HEK293 (cell line): ENCODE data around the gene EPHA4.

Experiments used
- CTCF ChIA-PET: fragments of 350-600 bp; formaldehyde crosslinking; extraction: SDS; loops from one replicate; lab custom pipeline; 2021; ENCODE audit warnings: antibody characterized with exemption; lab: Yijun Ruan, JAX
- POLR2A ChIA-PET: fragments of 300-600 bp; formaldehyde crosslinking; extraction: SDS; loops from one replicate; lab custom pipeline; 2020; ENCODE audit warnings: antibody characterized with exemption, inconsistent platforms; lab: Yijun Ruan, JAX
- H3K27ac ChIP-seq: fragments of 200-500 bp; sonication (Bioruptor generic); 2 replicates; pipeline ENCODE4 v1.5.1; 2014; ENCODE audit warnings: low read depth, low read length, control low read depth, inconsistent platforms; ENCODE audit errors: extremely low read depth
- H3K36me3 ChIP-seq, 2 experiments: fragments of 200-500 bp in 1 of 2; sonication (Bioruptor generic) in 1 of 2; 1 replicate in 1 of 2; 2 replicates in 1 of 2; pipeline ENCODE4 v1.5.1; 2014 to 2017; ENCODE audit warnings: inconsistent platforms in 2 of 2, low read length in 2 of 2; ENCODE audit not compliant: control insufficient read depth in 2 of 2, insufficient read depth in 1 of 2
- H3K4me1 ChIP-seq: fragments of 200-500 bp; sonication (Bioruptor generic); 2 replicates; pipeline ENCODE4 v1.5.1; 2014; ENCODE audit warnings: mild to moderate bottlenecking, low read length, inconsistent platforms; ENCODE audit not compliant: control insufficient read depth, insufficient read depth
- H3K4me3 ChIP-seq: 2 replicates; pipeline ENCODE4 v1.5.1; 2011; ENCODE audit warnings: low read depth, mild to moderate bottlenecking, control low read depth, low read length, moderate library complexity
- H3K9me3 ChIP-seq: fragments of 200-500 bp; sonication (Bioruptor generic); 2 replicates; pipeline ENCODE4 v1.5.1; 2014; ENCODE audit warnings: low read depth, low read length, inconsistent platforms; ENCODE audit not compliant: control insufficient read depth, insufficient read depth
- FEZF1 ChIP-seq: fragments of 450-650 bp; formaldehyde crosslinking; IDR thresholded peaks from 2 replicates; pipeline ENCODE4 v1.5.1; 2016; ENCODE audit warnings: missing biosample characterization, missing genetic modification characterization
- GLIS2 ChIP-seq: fragments of 450-650 bp; formaldehyde crosslinking; IDR thresholded peaks from 2 replicates; pipeline ENCODE4 v1.5.1; 2016; ENCODE audit warnings: missing biosample characterization, missing genetic modification characterization
- IKZF3 ChIP-seq: fragments of 450-650 bp; IDR thresholded peaks from 2 replicates; pipeline ENCODE4 v1.5.0; 2018; ENCODE audit warnings: missing biosample characterization, mild to moderate bottlenecking, missing genetic modification characterization, moderate library complexity
- OVOL3 ChIP-seq: fragments of 450-650 bp; formaldehyde crosslinking; IDR thresholded peaks from 2 replicates; pipeline ENCODE4 v1.5.1; 2016; ENCODE audit warnings: missing biosample characterization, missing genetic modification characterization
- ZBTB8A ChIP-seq: fragments of 450-650 bp; formaldehyde crosslinking; IDR thresholded peaks from 2 replicates; pipeline ENCODE4 v1.5.1; 2016; ENCODE audit warnings: missing biosample characterization, missing genetic modification characterization
- ZFHX2 ChIP-seq: fragments of 450-650 bp; formaldehyde crosslinking; conservative IDR thresholded peaks from 2 replicates; pipeline ENCODE4 v1.5.1; 2016; ENCODE audit warnings: missing biosample characterization, missing genetic modification characterization
- ZFP41 ChIP-seq: fragments of 450-650 bp; formaldehyde crosslinking; IDR thresholded peaks from 2 replicates; pipeline ENCODE4 v1.5.1; 2016; ENCODE audit warnings: missing biosample characterization, missing genetic modification characterization, borderline replicate concordance
- ZNF214 ChIP-seq: fragments of 450-650 bp; formaldehyde crosslinking; IDR thresholded peaks from 2 replicates; pipeline ENCODE4 v1.5.1; 2017; ENCODE audit warnings: missing biosample characterization, mild to moderate bottlenecking, missing genetic modification characterization, borderline replicate concordance
- ZNF221 ChIP-seq: fragments of 450-650 bp; formaldehyde crosslinking; IDR thresholded peaks from 2 replicates; pipeline ENCODE4 v1.5.1; 2017; ENCODE audit warnings: missing biosample characterization, missing genetic modification characterization, borderline replicate concordance
- ZNF335 ChIP-seq: fragments of 450-650 bp; formaldehyde crosslinking; conservative IDR thresholded peaks from 2 replicates; pipeline ENCODE4 v1.5.1; 2016; ENCODE audit warnings: missing biosample characterization, missing genetic modification characterization
- ZNF350 ChIP-seq: fragments of 450-650 bp; formaldehyde crosslinking; IDR thresholded peaks from 2 replicates; pipeline ENCODE4 v1.5.0; 2017; ENCODE audit warnings: missing biosample characterization, mild to moderate bottlenecking, missing genetic modification characterization
- ZNF521 ChIP-seq: fragments of 450-650 bp; formaldehyde crosslinking; IDR thresholded peaks from 2 replicates; pipeline ENCODE4 v1.5.1; 2017; ENCODE audit warnings: missing biosample characterization, mild to moderate bottlenecking, missing genetic modification characterization
- ZNF621 ChIP-seq: fragments of 450-650 bp; formaldehyde crosslinking; IDR thresholded peaks from 2 replicates; pipeline ENCODE4 v1.5.1; 2017; ENCODE audit warnings: missing biosample characterization, missing genetic modification characterization
- ZNF624 ChIP-seq: fragments of 450-650 bp; formaldehyde crosslinking; IDR thresholded peaks from 2 replicates; pipeline ENCODE4 v1.5.1; 2017; ENCODE audit warnings: missing biosample characterization, missing genetic modification characterization
- ZNF707 ChIP-seq: fragments of 450-650 bp; formaldehyde crosslinking; IDR thresholded peaks from 2 replicates; pipeline ENCODE4 v1.5.1; 2016; ENCODE audit warnings: missing biosample characterization, missing genetic modification characterization
- ZXDB ChIP-seq: fragments of 450-650 bp; formaldehyde crosslinking; IDR thresholded peaks from 2 replicates; pipeline ENCODE4 v1.5.1; 2016; ENCODE audit warnings: missing biosample characterization, missing genetic modification characterization
- TF ChIP-seq, protein P1 (sequence below): fragments of 450-650 bp; formaldehyde crosslinking; IDR thresholded peaks from 2 replicates; pipeline ENCODE4 v1.5.1; 2016; ENCODE audit warnings: missing biosample characterization, missing genetic modification characterization, borderline replicate concordance
- TF ChIP-seq, protein P2 (sequence below): fragments of 450-650 bp; formaldehyde crosslinking; IDR thresholded peaks from 2 replicates; pipeline ENCODE4 v1.5.1; 2016; ENCODE audit warnings: missing biosample characterization, missing genetic modification characterization
- TF ChIP-seq, protein P3 (sequence below): fragments of 450-650 bp; formaldehyde crosslinking; IDR thresholded peaks from 2 replicates; pipeline ENCODE4 v1.5.1; 2017; ENCODE audit warnings: missing biosample characterization, missing genetic modification characterization
- TF ChIP-seq, protein P4 (sequence below): fragments of 450-650 bp; formaldehyde crosslinking; IDR thresholded peaks from 2 replicates; pipeline ENCODE4; 2016; ENCODE audit warnings: missing biosample characterization, missing genetic modification characterization
- TF ChIP-seq, protein P5 (sequence below): IDR thresholded peaks from 2 replicates; pipeline ENCODE4 v1.6.1; 2011; ENCODE audit warnings: mild to moderate bottlenecking, low read depth, low read length, borderline replicate concordance
- TF ChIP-seq, protein P6 (sequence below): fragments of 450-650 bp; formaldehyde crosslinking; IDR thresholded peaks from 2 replicates; pipeline ENCODE4 v1.5.1; 2016; ENCODE audit warnings: missing biosample characterization, missing genetic modification characterization

The EPHA4 gene

DNA sequence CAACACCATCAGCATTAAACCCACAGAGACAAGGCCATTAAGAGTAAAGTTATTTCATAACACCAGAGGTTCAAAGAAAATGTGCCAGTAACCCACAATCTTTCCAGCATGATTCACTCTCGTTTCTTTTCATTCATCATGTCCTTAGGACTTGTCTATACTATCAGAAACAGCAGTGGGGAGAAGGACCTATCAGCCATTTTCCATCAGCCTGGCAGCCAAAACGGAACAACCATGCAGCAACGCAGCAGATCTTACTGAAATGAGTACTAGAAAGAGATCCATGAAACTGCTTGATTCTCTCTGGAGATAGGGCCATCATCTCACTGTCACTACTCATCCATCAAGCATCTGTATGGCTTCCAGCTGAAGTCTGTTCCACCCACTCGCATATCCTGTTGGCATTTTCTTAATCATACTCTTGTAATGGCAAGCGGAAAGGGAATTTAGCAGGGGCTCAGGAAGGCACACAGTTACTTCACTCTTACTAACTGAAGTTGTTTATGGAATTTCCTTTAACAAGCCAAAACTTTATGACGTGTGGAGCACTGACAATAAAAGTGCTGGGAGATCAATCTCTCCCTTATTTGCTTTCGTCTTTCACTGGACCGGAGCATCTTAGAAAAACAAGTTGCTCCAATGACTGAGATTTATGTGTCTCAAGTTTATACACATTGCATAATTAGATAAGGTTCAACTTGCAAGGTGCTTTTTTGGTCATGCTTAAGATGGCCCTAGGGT lies 69.7 kb downstream of the EPHA4 start (continued):
- TF ChIP-seq, protein P1, sequence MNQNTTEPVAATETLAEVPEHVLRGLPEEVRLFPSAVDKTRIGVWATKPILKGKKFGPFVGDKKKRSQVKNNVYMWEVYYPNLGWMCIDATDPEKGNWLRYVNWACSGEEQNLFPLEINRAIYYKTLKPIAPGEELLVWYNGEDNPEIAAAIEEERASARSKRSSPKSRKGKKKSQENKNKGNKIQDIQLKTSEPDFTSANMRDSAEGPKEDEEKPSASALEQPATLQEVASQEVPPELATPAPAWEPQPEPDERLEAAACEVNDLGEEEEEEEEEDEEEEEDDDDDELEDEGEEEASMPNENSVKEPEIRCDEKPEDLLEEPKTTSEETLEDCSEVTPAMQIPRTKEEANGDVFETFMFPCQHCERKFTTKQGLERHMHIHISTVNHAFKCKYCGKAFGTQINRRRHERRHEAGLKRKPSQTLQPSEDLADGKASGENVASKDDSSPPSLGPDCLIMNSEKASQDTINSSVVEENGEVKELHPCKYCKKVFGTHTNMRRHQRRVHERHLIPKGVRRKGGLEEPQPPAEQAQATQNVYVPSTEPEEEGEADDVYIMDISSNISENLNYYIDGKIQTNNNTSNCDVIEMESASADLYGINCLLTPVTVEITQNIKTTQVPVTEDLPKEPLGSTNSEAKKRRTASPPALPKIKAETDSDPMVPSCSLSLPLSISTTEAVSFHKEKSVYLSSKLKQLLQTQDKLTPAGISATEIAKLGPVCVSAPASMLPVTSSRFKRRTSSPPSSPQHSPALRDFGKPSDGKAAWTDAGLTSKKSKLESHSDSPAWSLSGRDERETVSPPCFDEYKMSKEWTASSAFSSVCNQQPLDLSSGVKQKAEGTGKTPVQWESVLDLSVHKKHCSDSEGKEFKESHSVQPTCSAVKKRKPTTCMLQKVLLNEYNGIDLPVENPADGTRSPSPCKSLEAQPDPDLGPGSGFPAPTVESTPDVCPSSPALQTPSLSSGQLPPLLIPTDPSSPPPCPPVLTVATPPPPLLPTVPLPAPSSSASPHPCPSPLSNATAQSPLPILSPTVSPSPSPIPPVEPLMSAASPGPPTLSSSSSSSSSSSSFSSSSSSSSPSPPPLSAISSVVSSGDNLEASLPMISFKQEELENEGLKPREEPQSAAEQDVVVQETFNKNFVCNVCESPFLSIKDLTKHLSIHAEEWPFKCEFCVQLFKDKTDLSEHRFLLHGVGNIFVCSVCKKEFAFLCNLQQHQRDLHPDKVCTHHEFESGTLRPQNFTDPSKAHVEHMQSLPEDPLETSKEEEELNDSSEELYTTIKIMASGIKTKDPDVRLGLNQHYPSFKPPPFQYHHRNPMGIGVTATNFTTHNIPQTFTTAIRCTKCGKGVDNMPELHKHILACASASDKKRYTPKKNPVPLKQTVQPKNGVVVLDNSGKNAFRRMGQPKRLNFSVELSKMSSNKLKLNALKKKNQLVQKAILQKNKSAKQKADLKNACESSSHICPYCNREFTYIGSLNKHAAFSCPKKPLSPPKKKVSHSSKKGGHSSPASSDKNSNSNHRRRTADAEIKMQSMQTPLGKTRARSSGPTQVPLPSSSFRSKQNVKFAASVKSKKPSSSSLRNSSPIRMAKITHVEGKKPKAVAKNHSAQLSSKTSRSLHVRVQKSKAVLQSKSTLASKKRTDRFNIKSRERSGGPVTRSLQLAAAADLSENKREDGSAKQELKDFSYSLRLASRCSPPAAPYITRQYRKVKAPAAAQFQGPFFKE (tag by site-specific recombination): no peak
- TF ChIP-seq FEZF1 (tag by site-specific recombination): peak; percentile 94

DNA sequence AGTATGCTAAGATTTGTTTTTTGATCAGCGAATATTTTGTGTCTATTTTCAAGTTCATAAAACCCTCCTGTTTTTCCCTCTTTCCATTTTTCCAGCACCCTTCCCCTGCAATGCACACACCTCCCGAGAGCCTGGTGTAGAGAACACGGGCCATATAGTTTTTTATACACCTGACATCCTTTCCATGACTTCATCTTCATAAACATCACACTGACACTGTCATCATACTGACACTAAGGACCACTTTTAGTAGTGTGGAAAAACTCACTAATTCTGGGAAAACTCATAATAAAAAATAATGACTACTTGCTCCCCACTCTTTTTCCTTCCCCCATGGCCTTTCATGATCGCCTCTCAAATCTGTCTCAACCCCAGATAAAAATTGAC lies 70.2 kb downstream of the EPHA4 start:
- no peak overlapping the region for H3K27ac ChIP-seq
- ChIA-PET POLR2A (no interaction called here), CTCF (interaction anchor here (1.1 kb wide), 1 partner anchor 9 kb away, joined by 3 read pairs; no protein-coding TSS in a partner anchor)
- no peak overlapping the region for H3K4me3 ChIP-seq
- H3K9me3 ChIP-seq: no peaks in the 10 kb centered on the region
- TF ChIP-seq, protein P2, sequence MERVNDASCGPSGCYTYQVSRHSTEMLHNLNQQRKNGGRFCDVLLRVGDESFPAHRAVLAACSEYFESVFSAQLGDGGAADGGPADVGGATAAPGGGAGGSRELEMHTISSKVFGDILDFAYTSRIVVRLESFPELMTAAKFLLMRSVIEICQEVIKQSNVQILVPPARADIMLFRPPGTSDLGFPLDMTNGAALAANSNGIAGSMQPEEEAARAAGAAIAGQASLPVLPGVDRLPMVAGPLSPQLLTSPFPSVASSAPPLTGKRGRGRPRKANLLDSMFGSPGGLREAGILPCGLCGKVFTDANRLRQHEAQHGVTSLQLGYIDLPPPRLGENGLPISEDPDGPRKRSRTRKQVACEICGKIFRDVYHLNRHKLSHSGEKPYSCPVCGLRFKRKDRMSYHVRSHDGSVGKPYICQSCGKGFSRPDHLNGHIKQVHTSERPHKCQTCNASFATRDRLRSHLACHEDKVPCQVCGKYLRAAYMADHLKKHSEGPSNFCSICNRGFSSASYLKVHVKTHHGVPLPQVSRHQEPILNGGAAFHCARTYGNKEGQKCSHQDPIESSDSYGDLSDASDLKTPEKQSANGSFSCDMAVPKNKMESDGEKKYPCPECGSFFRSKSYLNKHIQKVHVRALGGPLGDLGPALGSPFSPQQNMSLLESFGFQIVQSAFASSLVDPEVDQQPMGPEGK (tag by site-specific recombination): no peak
- TF ChIP-seq, protein P3, sequence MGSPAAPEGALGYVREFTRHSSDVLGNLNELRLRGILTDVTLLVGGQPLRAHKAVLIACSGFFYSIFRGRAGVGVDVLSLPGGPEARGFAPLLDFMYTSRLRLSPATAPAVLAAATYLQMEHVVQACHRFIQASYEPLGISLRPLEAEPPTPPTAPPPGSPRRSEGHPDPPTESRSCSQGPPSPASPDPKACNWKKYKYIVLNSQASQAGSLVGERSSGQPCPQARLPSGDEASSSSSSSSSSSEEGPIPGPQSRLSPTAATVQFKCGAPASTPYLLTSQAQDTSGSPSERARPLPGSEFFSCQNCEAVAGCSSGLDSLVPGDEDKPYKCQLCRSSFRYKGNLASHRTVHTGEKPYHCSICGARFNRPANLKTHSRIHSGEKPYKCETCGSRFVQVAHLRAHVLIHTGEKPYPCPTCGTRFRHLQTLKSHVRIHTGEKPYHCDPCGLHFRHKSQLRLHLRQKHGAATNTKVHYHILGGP: no peak
- TF ChIP-seq ZFHX2 (tag by site-specific recombination) (no peak), ZNF335 (tag by site-specific recombination) (no peak), ZNF624 (tag by site-specific recombination) (no peak), ZXDB (no peak), ZNF707 (tag by site-specific recombination) (no peak), ZFP41 (tag by site-specific recombination) (no peak), IKZF3 (tag by site-specific recombination) (no peak), ZNF221 (no peak), GLIS2 (tag by site-specific recombination) (no peak), ZNF350 (no peak), ZNF621 (tag by site-specific recombination) (no peak), ZNF521 (tag by site-specific recombination) (no peak), ZNF214 (tag by site-specific recombination) (no peak), OVOL3 (tag by site-specific recombination) (no peak), ZBTB8A (no peak)
- TF ChIP-seq, protein P4, sequence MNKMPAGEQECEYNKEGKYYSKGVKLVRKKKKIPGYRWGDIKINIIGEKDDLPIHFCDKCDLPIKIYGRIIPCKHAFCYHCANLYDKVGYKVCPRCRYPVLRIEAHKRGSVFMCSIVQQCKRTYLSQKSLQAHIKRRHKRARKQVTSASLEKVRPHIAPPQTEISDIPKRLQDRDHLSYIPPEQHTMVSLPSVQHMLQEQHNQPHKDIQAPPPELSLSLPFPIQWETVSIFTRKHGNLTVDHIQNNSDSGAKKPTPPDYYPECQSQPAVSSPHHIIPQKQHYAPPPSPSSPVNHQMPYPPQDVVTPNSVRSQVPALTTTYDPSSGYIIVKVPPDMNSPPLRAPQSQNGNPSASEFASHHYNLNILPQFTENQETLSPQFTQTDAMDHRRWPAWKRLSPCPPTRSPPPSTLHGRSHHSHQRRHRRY: no peak
- TF ChIP-seq, protein P5, sequence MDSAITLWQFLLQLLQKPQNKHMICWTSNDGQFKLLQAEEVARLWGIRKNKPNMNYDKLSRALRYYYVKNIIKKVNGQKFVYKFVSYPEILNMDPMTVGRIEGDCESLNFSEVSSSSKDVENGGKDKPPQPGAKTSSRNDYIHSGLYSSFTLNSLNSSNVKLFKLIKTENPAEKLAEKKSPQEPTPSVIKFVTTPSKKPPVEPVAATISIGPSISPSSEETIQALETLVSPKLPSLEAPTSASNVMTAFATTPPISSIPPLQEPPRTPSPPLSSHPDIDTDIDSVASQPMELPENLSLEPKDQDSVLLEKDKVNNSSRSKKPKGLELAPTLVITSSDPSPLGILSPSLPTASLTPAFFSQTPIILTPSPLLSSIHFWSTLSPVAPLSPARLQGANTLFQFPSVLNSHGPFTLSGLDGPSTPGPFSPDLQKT: no peak
- TF ChIP-seq, protein P6, sequence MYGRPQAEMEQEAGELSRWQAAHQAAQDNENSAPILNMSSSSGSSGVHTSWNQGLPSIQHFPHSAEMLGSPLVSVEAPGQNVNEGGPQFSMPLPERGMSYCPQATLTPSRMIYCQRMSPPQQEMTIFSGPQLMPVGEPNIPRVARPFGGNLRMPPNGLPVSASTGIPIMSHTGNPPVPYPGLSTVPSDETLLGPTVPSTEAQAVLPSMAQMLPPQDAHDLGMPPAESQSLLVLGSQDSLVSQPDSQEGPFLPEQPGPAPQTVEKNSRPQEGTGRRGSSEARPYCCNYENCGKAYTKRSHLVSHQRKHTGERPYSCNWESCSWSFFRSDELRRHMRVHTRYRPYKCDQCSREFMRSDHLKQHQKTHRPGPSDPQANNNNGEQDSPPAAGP (tag by site-specific recombination): no peak
- H3K36me3 ChIP-seq: peaks cover 0 to 10% of the 10 kb centered on the region in 2 experiments; a peak in 1 of 3 replicates
- peaks cover 8% of the 10 kb centered on the region for H3K4me1 ChIP-seq
